ENCODE results near the gene TBX4.
"Not testable (repeated sequence)": the region's sequence is repeated elsewhere in the genome, so short reads cannot be mapped to it uniquely, and the experiment has no call there.

The TBX4 gene

DNA sequence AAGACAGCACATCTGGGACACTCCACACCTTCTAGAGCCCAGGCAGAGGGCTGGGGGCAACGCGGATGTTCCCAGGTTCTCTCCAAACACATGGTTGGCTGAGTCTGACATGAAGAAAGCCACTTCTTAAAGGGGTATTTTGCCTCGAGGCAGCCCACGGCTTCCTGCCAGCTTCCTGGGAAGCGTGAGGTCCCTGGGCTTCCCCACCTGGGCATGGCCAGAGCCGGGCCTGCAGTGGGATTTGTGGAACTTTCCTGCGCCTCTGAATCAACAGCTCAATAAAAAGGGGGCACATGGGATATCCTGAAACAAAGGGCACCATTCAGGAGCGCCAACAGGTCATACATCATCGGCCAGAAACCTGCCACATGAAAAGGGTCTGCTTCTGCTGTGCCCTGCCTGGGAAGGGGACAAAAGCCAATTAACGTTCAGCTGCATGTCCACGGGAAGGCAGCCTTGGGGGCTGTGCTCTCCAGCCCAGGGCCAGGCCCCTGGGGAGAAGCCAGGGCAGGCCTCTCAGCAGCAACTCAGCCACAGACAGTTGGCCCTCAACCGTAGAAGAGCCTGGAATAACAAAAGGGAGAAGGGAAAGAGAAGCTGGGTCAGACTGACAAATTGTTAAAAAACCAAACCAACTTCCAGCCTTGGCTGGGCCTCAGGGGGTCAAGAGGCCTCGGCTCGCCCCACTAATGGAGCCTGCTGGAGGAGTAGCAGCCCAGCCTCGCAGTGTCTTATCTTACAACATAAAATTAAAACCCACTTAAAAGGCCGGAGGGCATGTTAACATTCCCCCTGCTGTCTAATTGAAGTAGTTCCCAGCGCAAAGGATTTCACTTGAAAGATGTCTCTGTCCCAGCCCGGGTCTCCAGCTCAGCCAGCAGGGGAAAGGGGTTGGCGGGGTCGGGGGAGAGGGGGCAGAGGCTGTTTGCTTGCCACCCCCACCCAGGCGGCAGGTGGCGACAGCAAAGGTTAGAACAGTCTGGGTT, 34.2 kb downstream of the TBX4 start:
- no peak for DNase-seq

DNA sequence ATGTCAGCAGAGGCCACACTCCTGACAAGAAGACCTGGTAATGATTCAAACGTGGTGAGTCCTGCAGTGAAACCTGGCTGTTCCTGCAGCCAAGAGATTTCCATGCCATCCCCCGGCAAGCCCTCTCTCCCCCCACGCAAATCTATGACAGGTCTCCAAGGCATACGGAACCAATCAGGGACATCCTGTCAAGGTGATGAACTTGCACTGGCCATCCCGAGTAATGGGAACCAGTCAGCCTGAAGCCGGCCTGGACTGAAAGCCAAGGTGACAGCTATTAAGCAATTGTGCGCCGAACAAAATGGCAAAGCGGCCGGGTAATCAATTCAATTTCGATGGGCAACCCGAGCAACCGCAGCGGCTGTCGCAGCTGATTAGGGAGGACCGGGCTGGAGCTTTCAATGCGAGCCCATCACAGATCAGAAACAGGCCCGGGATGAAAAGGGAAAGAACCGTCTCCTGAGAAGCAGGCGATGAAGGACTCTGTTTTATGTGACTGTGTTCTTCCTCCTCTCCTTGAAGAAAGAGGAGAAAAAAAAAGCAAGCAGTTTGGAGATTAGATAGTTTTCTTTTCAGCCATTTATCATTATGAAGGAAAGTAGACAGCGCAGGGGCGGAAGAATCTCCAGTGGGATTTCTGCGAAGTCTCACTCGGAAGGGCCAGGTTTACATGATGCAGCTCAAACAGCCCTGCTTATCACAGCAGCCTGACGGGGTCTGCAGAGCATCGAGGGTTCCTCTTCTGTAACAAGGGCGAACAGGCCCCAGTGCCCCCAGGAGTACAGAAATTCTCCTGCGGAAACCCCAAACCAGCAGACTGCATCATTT, 35.2 kb downstream of the TBX4 start:
- no peak for DNase-seq

DNA sequence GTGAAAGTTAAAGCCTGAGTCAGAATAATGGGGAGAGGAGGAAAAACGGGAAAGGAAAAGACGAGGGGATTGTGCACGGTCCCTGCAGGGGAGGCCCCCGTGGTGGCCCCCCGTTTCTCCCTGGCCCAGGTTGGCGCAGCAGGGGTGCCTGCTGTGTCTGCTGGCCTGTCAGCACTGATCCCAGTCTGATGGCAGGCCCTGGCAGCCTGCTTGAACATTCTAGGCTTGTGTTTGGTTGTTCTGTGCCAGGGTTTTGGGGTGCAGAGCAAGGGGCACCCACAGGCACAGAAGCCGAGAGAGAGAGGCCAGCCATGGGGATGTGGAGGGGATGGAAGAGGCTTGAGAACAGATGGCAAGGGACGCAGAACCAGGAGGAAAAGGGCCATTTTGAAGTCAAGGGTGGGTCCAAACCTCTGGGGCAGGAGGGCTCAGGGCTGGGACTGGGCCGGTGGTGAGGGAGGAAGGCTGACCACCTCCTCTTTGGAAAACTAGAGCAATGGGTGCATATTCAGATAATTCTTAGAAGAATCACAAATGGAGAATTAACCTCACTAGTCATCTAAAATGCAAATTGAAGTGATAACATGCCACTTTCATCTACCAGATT, 35.9 kb downstream of the TBX4 start:
- DNase-seq, result no peak

DNA sequence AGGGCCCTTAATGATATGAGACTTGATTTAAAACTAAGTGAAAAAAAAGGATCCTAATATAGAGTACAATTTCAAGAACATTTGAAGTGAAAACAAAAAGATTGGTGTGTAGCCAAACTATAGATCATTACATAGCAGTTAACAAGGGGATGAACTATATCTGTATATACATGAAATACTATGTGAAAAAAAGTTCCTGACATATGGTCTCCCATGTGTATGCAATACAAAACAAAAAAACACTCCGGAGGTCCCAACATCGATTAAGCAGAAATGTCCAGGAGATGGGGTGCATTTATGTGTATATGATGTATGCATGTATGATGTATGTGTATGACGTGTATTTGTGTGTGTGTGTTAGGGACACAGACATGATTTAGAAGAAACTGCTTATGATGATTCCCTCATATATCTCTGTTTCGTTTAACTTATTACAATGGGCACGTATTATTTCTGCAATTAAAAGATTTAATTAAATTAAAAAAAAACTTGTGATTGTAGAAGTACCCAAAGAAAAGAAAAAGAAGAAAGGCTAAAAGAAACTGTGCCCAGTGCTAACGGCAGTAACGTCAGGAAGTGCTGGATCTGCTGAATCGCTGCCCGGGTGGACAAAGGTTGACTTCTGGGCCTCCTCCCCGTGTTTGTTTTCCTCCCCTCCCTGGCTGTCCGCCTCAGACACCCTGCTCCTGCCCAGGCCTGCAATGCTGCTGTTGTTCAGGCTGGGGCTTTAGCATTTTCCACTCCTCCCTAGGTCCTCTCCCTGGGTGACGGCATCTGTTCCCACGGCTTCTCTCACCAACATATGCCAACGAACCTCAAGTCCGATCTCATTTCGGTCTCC, 36.9 kb downstream of the TBX4 start:
- DNase-seq, result no peak

DNA sequence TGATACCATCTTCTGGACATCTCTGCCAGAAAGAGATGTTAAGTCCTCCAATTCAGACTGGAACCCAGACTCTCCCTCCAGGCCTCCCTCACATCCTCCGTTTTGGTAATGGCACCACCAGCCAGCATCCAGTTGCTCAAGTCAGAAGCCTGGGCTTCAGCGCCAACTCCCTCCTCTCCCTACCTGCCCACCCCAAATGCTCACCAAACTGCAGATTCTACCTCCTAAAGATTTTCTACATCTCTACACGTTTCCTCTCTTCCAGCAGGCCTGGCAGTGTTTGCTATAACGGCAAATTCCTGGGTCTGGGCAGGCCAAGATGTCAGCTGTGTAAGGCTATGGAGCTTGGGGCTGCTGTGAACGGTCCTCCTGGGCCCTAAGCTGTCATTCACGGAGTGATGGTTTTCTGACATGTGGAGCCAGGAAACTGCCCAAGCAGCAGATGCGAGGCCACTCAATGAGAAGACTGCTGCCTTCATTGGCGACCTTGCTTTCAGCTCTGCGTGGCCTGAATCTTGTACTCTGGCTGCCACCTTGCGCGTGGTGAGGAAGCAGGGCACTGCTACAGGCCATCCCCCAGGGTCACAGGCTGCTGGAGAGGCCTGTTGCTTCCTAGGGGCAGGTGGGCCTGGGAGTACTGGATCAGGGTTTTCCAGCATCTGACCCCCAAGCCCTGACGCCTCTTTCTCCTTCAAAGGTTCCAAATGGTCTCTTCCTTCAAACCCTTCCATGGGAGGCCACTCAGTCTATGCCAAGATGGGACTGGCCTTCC, 37.7 kb downstream of the TBX4 start:
- DNase-seq, result no peak

DNA sequence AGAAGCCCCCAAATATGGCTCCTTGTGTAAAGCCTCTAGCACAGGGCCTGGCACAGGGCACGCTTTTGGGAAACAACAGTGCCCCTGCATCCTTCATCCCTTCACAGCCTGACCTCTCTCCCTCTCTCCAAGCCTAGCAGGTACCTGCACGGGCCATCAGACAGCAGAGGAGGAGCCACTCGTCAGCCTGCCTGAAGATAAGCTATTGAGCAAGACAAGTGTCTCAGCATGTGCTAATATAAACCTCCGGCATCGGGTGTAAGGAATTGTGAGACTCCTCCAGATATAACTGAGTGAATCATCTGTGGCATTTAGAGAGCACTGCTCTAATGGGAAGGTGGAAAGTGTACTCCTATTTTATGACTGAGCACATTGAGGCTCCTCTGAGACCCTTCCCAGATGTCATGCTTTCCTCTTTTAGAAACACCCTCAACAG, 38.3 kb downstream of the TBX4 start:
- DNase-seq, result no peak

DNA sequence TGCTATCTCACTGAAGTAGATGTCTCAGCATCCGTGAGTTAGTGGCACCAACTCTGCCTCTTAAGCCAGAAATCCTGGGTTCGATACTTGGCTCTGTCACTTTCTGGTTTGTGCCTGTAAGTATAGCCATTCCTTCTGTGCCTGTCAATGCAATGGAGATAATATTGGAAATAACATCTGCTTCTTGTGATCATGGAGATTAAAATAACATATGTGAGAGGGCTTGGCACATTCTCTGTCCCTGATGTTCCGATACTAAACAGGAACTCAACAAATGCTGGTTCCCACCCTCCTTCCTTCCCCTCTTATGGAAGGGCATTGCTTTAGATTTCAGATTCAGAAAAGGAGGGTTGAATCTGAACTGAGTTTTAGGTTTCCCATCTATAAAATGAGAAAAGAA, 39.8 kb downstream of the TBX4 start:
- DNase-seq, result no peak

DNA sequence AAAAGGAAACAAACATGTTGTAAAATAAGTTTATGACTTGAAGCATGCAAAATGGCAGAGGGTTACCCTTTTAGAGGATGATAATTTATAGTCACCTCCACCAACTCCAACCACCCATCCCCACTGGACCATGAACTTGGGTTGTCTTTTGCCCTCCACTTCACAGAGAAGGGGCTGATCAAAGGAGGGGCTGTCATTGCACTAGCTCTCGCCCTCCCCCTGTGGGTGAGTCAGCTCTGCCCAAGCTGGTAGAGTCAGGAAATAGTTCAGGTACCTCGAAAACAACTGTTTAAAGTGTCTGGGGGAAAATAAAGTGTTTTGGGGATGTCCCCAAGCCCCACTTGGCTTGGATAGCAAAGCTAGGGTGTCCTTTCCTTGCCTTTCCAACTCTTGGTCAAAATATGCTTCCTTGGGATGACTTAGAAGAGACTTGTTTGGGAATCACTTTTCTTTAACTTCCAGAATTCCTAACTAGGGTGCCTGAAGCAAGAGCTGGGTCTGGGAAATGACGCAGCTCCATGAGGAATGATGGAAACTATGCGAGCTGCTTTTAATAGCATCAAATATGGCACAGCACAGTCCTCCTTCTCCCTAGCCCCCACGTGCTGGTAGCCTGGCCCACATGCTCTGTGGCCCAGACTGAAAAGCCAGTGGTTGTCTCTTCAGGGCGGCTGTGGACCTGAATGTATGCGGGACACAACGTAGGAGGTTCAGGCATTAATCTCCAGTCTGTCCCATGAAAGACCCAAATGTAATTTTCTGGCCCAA, 40.7 kb downstream of the TBX4 start:
- no peak for DNase-seq

DNA sequence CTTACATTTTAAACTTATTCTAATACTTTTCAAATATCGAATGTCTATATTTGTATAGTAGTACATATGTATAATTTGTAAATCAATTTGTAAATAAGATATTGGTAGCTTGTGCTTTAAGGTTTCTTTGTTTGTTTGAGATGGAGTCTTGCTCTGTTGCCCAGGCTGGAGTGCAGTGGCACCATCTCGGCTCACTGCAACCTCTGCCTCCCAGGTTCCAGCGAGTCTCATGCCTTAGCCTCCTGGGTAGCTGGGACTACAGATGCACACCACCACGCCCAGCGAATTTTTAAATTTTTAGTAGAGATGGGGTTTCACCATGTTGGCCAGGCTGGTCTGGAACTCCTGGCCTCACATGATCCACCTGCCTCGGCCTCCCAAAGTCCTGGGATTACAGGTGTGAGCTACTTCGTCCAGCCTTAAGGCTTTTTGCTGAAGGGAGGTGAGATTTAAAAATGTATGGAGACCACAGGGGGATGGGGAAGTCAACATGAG, 41.7 kb downstream of the TBX4 start:
- DNase-seq, result not testable (repeated sequence)

DNA sequence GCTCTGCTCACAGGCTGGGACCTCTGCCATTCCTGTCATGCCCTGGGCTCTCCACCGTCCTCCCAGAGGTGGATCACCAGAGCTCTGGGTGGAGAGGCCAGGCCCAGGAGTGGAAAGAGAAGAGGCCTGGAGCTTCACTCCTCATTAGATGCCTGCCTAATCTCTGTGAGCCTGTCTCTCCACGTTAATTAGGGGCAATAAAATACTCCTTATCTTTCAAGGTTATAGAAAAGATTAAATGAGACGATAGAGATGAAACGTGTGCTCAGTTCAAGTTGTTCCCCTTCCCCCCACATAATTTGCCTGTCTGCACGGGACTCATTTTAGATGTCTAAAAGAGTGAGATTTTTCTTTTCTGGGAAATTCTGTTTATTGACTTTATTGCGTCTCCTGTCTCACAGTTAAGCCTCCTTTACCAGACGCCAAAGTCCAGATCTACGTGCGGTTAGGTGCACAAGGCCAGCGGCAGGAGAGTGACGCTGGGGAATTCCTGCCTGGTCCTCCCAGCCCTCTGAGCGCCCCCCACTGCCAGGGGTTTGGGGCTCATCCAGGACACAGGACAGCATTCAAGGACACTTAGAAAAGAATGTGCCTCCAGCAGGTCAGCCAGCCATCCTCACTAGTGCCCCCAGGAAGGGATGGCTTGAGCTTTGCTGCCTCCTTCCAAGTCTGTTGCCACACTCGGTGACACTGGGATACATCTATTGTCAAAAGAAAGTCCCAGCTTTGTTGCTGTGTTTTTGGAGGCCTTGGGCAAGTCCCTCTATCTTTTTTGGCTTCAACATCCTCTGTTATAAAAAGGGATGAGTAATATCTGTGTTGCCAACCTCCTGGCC, 42.3 kb downstream of the TBX4 start:
- no peak for DNase-seq

DNA sequence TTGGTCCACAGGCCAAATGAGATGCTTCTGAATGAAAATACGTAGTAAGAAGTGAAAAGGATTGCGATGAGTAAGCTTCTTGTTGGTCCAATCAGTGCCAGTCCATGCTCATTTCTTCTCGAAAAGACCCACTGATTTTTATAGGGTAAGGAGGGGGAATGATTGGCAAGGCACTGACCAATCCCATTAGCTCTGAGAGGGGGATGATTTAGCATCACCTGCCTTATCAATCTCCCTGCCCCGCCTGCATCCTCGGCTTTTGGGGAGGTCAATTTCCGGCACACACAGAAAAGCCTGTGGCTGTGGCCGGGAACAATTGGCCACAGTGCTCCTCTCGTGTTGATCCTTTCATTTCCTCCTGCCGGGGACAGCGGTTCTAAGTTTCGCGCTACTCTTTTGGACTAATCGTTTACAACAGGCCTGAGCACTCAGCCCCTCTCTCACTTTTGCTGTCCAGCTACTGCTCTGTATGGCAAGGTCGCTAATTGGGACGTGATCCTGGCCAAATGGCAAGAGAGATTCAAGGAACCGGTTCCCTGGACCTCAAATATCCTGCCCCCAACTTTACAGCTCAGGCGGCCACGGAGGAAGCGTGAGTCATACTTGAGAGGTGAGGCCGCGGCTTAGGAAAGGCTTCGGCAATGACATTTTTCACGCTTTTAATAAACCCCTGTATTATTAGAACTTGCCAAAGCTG, 43.1 kb downstream of the TBX4 start:
- no peak for DNase-seq

DNA sequence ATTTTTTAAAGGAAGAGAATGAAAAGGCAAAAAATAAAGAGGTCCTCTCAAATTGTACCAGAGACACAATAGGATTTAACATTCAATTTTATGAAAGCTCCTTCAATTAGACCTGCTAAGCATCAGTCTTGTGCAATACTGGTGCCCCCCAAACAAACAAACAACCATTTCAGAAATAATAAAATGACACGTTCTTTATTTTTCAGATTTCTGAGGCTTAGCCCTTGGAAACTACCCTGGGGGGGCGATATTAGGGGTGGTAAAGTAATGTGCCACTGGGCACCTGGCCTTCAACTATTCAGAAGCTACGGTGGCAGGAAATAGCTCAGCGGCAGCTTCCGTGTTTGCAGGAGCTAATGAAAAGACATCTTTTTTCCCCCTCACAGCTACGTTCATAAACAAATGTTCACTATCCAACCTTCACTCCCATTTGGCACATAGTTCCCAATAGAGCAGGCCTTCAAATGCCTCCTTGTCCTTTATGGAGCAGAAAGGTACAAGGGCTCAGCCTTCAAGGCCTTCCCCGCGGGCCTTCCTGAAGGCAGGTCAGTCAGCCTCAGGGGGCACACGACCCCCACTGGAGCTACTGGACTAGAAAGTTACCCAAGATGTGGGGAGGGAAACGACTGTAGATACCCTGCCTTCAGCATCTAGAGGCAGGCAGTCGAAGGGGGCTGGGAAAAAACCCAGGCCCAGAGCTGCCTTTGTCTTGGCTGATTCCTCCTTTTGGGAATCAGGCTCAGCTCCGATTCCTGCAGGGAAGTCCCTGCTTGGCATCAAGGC, 44.1 kb downstream of the TBX4 start:
- DNase-seq, result no peak

DNA sequence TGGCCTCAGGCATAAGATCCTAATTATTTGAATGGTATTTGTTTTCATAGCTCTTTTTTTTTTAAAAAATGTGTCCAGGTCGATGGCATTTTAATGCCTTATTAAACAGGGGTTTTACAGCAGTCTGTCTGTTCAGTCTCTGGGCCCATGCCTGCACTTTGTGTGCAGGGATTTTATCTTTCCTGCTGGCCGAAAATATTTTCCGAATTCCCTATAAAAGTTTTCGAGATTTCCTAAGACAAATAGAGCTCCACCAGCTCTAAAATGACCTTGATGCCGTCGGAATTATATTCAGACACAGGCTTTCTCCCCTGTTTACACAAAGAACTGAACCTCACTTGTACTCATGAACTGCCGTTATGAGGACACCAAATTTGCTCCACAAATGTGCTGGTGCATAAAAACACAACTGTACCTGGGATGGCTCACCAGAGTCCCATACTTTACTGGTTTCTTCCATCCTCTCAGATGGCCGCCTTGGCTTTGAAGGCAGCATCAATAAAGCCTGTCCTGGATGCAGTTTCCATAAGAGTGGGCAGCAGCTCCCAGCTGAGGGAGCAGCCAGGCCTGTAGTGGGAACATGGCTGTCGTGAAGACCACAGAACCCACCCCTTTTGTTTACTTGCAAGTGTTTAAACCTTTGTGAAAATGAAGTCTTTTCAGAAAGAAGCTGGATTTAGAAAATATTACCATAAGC, 44.9 kb downstream of the TBX4 start:
- no peak for DNase-seq

DNA sequence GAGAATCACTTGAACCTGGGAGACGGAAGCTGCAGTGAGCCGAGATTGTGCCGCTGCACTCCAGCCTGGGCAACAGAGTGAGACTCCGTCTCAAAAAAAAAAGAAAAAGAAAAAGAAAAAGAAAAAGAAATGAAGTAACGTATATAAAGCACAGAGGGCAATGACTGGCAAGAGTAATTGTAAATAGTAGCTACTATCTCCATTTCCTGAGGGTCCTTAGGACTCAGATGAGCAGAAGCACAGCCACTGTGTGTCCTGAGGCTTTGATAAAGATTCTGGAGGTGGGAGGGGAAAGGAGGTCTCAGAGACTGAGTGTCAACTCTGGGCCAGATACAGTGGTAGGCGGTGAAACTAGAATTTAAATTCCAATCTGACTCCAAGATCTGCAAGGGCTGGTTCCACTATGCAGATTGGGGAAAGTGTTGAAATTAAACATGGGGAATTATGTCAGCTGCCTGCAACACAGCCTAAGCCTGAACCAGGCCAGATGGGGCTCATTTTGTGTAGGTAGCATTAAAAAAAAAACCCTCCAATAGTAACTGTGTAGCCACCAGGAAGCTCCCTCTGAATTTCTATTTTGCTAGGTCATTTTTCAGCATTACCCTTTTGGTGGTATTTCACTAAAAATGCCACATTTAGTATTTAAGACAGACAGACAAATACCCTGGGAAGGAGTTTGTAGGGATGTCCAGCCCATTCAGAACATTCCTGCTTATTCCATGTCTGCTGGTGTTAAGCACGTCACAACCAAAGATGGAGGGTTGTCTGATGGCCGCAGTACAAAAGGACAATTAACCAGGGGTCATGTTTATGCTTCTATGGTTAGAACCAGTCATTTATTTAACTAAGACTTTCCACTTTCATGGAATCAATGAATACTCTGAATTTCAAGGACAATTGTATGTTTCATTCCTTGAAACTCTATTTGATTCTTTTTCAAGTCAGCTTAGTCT, 46.1 kb downstream of the TBX4 start:
- no peak for DNase-seq

DNA sequence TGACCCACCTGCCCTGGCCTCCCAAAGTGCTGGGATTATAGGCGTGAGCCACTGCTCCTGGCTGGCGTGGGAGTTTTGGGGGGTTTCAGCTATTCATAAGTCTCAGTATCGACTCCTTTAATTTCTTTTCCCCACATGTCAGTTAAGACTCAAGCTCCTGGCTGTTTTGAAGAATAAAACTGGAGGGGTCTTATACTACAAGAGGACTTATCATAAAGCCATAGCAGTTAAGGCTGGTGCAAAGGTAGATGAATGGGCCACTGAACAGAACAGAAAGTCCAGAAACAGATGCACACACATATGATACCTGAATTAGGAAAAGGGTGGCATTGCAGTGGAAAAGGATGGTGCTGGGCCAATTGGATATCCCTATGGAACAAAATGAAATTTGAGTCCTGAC, 47.4 kb downstream of the TBX4 start:
- no peak for DNase-seq

DNA sequence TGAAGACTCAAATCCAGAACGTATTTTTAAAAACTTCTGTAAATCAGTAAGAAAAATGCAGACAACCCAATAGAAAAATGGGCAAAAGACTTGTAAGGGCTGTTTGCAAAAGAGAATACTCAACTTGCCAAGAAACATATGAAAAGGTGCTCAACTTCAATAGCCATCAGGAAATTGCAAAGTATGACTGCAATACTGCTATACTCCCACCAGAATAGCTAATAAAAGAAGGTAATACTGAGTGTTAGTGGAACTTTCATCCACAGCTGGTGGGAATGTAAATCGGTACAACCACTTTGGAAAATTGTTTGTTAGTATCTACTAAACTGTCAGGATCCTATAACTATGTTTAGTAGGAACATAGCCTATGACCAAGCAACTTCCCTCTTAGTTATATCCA, 48.1 kb downstream of the TBX4 start:
- no peak for DNase-seq

Measured in NCI-H345 (cell line).